ENCODE data around the gene CA5A. TPM values are rescaled to one million over a fixed set of nuclear protein-coding genes. Genes with fewer than 3 reads are reported as not detected.
"Not testable (repeated sequence)": the region's sequence is repeated elsewhere in the genome, so short reads cannot be mapped to it uniquely, and the experiment has no call there.

CA5A gene
- total RNA-seq, 1 donor from 2014 or later: not detected

DNA sequence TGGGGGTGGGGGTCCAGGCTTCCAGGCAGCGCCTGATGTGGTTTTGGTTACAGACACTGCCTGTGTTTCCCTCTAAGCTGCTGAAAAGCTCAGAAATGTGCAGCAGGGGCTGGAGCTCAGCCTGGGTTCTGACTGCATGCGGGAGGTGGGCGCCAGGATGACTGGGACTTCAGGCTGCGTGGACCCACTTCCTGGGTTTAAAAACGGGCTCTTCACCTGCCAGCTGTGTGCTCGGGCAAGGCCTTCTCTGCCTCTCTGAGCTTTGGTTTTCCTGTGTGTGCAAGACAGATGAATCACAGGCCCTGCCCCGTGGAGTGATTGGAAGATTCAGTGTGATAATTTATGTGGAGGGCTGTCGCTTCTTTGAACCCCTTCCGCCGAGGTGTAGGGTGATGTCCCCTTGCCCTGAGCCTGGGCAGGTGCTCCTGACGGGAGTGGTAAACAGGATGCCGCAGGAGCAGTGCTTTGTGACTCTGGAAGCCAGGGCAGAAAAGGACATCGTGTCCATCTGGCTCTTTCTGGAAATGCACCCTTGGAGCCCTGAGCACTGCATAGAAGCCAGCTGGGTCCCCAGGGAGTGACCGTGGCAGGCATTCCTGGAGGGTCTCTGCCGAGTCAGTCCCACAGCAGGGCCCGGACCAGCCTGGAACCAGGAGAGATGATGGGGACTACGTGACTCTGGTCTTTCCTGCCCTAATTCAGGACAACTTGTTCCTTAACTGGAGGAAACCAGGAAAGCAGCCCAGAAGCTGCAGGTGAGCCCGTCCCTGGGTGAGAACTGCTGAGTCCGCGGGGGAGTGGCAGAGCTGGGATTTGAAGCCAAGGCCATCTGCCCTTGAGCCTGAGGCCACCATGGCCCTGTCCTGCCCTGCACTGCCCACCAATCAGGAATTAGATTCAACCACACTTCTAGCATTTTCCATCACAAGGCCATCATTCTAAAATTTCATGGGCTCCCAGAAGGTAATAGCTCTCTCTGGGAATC, 38.5 kb downstream of the CA5A start:
- TF ChIP-seq, protein P1, sequence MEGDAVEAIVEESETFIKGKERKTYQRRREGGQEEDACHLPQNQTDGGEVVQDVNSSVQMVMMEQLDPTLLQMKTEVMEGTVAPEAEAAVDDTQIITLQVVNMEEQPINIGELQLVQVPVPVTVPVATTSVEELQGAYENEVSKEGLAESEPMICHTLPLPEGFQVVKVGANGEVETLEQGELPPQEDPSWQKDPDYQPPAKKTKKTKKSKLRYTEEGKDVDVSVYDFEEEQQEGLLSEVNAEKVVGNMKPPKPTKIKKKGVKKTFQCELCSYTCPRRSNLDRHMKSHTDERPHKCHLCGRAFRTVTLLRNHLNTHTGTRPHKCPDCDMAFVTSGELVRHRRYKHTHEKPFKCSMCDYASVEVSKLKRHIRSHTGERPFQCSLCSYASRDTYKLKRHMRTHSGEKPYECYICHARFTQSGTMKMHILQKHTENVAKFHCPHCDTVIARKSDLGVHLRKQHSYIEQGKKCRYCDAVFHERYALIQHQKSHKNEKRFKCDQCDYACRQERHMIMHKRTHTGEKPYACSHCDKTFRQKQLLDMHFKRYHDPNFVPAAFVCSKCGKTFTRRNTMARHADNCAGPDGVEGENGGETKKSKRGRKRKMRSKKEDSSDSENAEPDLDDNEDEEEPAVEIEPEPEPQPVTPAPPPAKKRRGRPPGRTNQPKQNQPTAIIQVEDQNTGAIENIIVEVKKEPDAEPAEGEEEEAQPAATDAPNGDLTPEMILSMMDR (IDR thresholded peaks at IDR 0.05): no peak
- peak in 1 of 2 donors; percentile 38 for DNase-seq (ENCODE audit: low spot score in 2 of 2)
- intact Hi-C loops (cut with DNase I): no loop called here
- H3K36me3 ChIP-seq: no peaks in the 10 kb centered on the region
- no peaks in the 10 kb centered on the region for H3K9me3 ChIP-seq
- H3K27me3 ChIP-seq: no peaks in the 10 kb centered on the region
- no peak overlapping the region for H3K4me3 ChIP-seq
- H3K27ac ChIP-seq: peak overlapping the region; percentile 59 to 70
- H3K4me1 ChIP-seq: peaks cover 9 to 20% of the 10 kb centered on the region in 2 donors

DNA sequence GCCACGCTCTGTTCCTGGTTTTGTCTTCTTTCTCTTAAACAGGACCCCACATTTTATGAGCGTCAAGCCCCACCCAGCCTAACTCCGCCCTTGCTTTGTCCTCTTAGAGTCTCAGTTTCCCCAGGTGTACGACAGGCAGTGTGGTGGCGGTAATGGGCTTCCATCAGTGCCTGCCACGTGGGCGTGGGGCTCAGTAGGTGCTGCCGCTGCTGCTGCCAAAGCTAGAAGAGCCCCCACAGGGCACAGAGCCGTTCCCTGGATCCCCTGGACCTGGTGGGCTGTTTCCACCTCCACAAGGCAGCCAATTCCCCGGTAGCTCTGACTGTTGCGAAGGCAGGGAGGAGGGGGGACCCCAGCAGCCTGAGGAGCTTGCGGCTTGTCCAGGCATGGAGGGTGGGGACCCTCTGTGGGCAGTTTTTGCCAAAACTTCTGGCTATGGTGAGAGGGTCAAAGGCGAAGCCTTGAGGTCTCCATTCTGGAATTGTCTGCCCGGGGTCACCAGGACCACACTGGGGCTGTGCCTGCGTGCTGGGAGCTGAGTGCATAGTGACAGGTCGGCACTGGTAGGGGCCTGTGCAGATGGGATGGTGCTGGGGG, 39.3 kb downstream of the CA5A start:
- Histone ChIP-seq H3K27ac (peak overlapping the region in 1 of 2 donors; percentile 70), H3K4me1 (peaks cover 9 to 20% of the 10 kb centered on the region in 2 donors)
- H3K4me3 ChIP-seq; H3K9me3 ChIP-seq; DNase-seq (ENCODE audit: low spot score in 2 of 2); H3K36me3 ChIP-seq; intact Hi-C loops (cut with DNase I); H3K27me3 ChIP-seq: not testable (repeated sequence)

DNA sequence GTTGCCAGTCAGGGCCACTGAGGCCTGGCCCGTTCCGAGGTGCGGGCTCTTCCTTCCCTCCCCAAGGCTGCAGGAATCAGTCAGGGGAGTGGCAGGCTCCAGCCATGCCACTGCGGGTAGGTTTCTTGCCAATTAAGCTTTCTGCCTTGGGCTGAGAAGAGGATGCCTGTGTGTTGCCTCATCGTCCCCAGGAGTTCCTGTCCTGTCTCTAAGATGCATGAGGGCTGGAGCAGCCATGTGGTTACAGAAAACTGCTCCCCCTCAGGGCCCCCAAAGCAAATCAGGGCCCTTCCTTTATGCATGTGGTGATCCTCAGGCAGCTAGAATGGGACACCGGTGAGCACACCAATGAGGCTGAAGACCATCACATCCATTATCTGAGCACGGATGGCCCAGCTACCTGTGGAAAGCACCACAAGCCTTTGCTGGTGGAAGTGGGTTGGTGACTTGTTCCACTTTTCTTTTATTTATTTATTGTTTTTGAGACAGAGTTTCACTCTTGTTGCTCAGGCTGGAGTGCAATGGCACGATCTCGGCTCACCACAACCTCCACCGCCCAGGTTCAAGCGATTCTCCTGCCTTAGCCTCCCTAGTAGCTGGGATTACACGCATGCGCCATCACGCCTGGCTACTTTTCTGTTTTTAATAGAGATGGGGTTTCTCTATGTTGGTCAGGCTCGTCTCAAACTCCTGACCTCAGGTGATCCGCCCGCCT, 40.0 kb downstream of the CA5A start:
- H3K36me3 ChIP-seq; DNase-seq (ENCODE audit: low spot score in 2 of 2); H3K4me3 ChIP-seq; H3K9me3 ChIP-seq; H3K27me3 ChIP-seq; intact Hi-C loops (cut with DNase I): not testable (repeated sequence)
- H3K27ac ChIP-seq: peak overlapping the region in 1 of 2 donors; percentile 70
- H3K4me1 ChIP-seq: peaks cover 9 to 20% of the 10 kb centered on the region in 2 donors

DNA sequence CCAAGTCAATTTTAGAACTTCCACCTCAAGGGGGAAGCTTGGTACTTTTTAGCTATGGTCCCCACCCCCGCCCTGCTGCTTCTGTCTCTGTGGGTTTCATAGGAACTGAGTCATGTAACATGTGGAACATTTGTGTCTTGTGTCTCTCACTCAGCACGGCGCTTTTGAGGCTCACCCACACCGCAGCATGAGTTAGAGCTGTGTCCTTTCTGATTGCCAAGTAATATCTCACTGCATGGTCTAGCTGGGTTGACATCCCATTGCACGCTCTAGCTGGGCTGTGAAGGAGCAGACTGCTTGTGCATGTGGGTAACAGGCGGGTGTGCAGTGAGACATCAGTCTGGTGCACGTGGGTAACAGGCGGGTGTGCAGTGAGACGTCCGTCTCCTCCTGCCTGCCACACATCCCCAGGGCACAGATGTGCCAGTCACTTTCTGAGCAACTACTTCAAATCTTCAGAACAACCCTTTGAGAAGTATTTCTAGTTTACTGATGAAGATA, 40.6 kb downstream of the CA5A start:
- Histone ChIP-seq H3K4me3 (no peak overlapping the region), H3K4me1 (peaks cover 9 to 20% of the 10 kb centered on the region in 2 donors), H3K36me3 (no peaks in the 10 kb centered on the region), H3K27me3 (no peaks in the 10 kb centered on the region), H3K9me3 (no peaks in the 10 kb centered on the region), H3K27ac (no peak overlapping the region)
- DNase-seq (ENCODE audit: low spot score in 2 of 2): no peak
- intact Hi-C loops (cut with DNase I): no loop called here
- TF ChIP-seq, protein P1 (IDR thresholded peaks at IDR 0.05): no peak

DNA sequence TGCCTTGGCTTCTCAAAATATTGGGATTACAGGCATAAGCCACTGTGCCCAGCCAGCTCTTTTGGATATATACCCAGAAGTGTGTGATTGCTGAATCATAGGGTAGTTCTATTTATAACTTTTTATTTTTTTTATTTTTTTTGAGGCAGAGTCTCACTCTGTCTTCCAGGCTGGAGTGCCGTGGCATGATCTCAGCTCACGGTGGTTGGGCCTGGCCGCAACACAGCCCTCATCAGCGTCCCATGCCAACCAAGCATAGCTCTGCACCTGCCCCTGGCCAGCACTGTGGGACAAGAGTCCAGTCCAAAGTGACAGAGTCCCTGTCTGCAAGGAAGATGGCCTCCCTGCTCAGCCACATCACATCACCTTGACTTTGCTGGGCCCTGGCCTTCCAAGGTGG, 42.3 kb downstream of the CA5A start:
- H3K36me3 ChIP-seq; intact Hi-C loops (cut with DNase I); H3K4me3 ChIP-seq; H3K9me3 ChIP-seq; DNase-seq (ENCODE audit: low spot score in 2 of 2); H3K27me3 ChIP-seq: not testable (repeated sequence)
- Histone ChIP-seq H3K27ac (peak overlapping the region; percentile 33 to 76), H3K4me1 (peaks cover 9 to 20% of the 10 kb centered on the region in 2 donors)

DNA sequence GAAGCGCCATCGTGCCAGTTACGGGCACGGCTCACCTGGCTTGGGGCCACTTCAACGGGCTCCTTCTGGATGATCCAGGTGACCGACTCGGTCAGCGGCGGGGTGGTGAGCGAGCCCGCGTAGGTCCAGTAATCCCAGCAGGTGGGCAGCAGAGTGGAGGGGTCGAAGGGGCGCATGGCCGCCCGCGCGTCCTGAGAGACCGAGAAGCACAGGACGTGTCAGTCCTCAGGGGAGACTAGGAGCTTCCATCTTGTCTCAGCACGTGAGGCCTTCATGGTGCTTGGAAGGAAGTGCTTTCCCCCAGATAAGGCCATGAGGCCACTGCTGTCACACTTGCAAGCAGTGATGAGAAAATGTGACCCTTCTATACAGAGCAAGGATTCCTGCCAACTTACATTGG, 44.6 kb downstream of the CA5A start:
- Histone ChIP-seq H3K36me3 (no peaks in the 10 kb centered on the region), H3K9me3 (no peaks in the 10 kb centered on the region), H3K4me3 (no peak overlapping the region), H3K27me3 (no peaks in the 10 kb centered on the region), H3K27ac (no peak overlapping the region), H3K4me1 (peaks cover 2 to 11% of the 10 kb centered on the region in 2 donors)
- TF ChIP-seq, protein P1 (IDR thresholded peaks at IDR 0.05): no peak
- intact Hi-C loops (cut with DNase I): no loop called here
- no peak for DNase-seq (ENCODE audit: low spot score in 2 of 2)

DNA sequence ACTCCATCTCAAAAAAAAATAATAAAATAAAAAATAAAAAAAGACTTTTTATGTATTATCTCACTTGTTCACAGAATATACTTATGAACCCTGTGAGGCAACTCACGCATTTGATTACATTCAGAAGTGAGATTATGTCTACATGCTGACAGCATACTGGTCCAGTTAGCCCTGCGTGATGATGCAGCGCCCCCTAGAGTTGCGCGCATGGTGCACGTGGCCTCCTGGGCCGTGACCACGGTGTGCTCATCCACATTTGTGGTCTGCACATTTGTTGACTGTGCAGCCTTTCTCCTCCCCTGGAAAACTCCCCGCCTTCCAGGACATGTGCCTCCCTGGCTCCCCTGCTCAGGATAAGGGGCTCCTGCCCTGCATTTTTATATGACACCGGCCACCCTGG, 46.6 kb downstream of the CA5A start:
- H3K4me3 ChIP-seq; H3K36me3 ChIP-seq; intact Hi-C loops (cut with DNase I); DNase-seq (ENCODE audit: low spot score in 2 of 2); H3K9me3 ChIP-seq; H3K27me3 ChIP-seq; H3K27ac ChIP-seq: not testable (repeated sequence)
- H3K4me1 ChIP-seq: peaks cover 2 to 11% of the 10 kb centered on the region in 2 donors

DNA sequence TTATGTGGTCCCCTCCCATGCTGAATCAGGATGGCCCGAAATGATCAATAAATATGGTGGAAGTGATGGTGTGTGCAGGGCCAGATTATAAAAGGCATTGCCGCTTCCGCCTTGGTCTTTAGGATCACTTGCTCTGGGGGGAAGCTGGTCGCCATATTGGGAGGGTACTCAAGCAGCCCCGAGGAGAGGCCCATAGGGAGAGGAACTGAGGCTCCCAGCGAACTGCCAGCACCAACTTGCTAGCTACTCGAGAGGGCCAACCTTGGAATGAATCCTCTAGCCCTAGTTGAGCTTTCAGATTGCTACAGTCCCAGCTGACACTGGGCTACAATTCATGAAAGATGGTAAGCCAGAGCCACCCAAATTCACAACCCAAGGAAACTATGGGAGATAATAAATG, 48.0 kb downstream of the CA5A start:
- H3K36me3 ChIP-seq; H3K4me3 ChIP-seq; intact Hi-C loops (cut with DNase I); H3K27me3 ChIP-seq; H3K4me1 ChIP-seq; H3K9me3 ChIP-seq; DNase-seq (ENCODE audit: low spot score in 2 of 2); H3K27ac ChIP-seq: not testable (repeated sequence)

DNA sequence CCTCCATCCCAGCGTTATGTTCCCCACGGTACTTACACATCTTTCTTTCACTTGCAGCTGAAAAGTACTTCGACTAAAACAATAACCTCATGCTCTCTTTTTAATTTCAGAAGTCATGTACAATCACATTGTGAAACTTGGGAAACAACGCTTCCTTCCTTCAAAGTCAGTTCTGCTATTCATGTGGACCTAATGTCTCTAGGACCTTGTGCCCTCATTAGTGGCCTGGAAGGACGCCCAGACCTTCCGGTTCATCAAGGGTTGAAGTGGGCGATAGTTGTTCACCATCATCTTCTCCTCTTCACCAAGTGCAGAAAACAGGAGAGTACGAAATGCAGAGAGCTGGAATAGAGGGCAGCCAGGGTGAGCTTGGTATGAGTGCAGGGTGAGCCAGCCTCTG, 48.4 kb downstream of the CA5A start:
- not testable (repeated sequence) for H3K27ac ChIP-seq; DNase-seq (ENCODE audit: low spot score in 2 of 2)

DNA sequence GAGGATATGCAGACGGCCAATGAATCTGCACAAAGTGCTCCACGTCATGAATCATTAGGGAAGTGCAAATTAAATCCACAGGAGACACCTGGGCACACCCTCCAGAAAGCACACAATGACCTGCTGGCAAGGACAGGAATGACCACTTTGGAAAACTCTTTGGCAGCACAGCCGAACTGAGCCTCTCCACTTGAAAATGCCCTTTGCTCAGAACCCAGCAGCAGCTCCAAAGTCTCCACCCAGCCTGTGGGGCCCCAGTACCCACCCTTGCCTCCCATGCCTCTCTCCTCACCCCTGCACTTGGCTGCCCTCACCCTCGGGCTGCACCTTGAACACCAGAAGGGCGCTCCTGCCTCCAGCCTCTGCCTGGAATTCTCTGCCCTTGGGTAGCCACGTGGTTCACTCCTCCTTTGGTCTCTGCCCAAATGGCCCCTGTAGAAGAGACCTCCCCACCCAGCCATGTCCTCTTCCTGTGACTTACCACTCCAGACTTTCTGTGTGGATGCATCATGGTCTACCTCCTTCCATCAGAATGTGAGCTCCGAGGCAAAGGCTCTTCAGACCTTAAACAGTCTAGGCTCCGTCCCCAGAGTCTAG, 50.9 kb downstream of the CA5A start:
- DNase-seq (ENCODE audit: low spot score in 2 of 2); H3K27ac ChIP-seq; H3K4me1 ChIP-seq; H3K27me3 ChIP-seq; H3K36me3 ChIP-seq; H3K9me3 ChIP-seq; H3K4me3 ChIP-seq; intact Hi-C loops (cut with DNase I): not testable (repeated sequence)

More for the DNA sequence above, 48.4 kb downstream of the CA5A start:
- intact Hi-C loops (cut with DNase I); H3K36me3 ChIP-seq; H3K4me3 ChIP-seq; H3K27me3 ChIP-seq; H3K9me3 ChIP-seq; H3K4me1 ChIP-seq: not testable (repeated sequence)
